NCI-H2107 (cell line): Measurements from ENCODE around the gene REXO4.
"Not testable (repeated sequence)": the region's sequence is repeated elsewhere in the genome, so short reads cannot be mapped to it uniquely, and the experiment has no call there.

Experiments used
- DNase-seq: peaks from one replicate; lab custom pipeline; 2025; lab: John Stamatoyannopoulos, UW

Gene REXO4

GRCh38 chr9:133451865-133452264 is 34.1 kb upstream of the REXO4 start:
- not testable (repeated sequence) for DNase-seq

- DNase-seq = no peak
Observed at GRCh38 chr9:133449760-133450159, 31.9 kb upstream of the REXO4 start.

GRCh38 chr9:133448487-133448972 is 30.7 kb upstream of the REXO4 start:
- no peak for DNase-seq

- no peak for DNase-seq
Observed at GRCh38 chr9:133445293-133445969, 27.6 kb upstream of the REXO4 start.

- DNase-seq = peak; percentile 63
Observed at GRCh38 chr9:133443982-133444381, 26.2 kb upstream of the REXO4 start.

- DNase-seq = no peak
Observed at GRCh38 chr9:133443248-133443647, 25.4 kb upstream of the REXO4 start.

GRCh38 chr9:133441571-133441970 is 23.8 kb upstream of the REXO4 start:
- no peak for DNase-seq

- no peak for DNase-seq
Observed at GRCh38 chr9:133440874-133441273, 23.1 kb upstream of the REXO4 start.

GRCh38 chr9:133439337-133439736 is 21.5 kb upstream of the REXO4 start:
- DNase-seq = no peak

GRCh38 chr9:133437753-133438531 is 20.1 kb upstream of the REXO4 start:
- DNase-seq = no peak

- DNase-seq = no peak
Observed at GRCh38 chr9:133436681-133437080, 18.9 kb upstream of the REXO4 start.

GRCh38 chr9:133433351-133433843 is 15.6 kb upstream of the REXO4 start:
- DNase-seq = no peak

GRCh38 chr9:133430244-133430643 is 12.4 kb upstream of the REXO4 start:
- no peak for DNase-seq

GRCh38 chr9:133429641-133430161 is 11.9 kb upstream of the REXO4 start:
- no peak for DNase-seq

GRCh38 chr9:133429214-133429613 is 11.4 kb upstream of the REXO4 start:
- no peak for DNase-seq

- no peak for DNase-seq
Observed at GRCh38 chr9:133428617-133429101, 10.8 kb upstream of the REXO4 start.

- DNase-seq = no peak
Observed at GRCh38 chr9:133427658-133428348, 10.0 kb upstream of the REXO4 start.

- DNase-seq = no peak
Observed at GRCh38 chr9:133426011-133426410, 8.2 kb upstream of the REXO4 start.

- no peak for DNase-seq
Observed at GRCh38 chr9:133425049-133425632, 7.3 kb upstream of the REXO4 start.

- DNase-seq = no peak
Observed at GRCh38 chr9:133424187-133424586, 6.4 kb upstream of the REXO4 start.

- DNase-seq = no peak
Observed at GRCh38 chr9:133423216-133423615, 5.4 kb upstream of the REXO4 start.
